ENCODE measurements around the gene ZNF304. TPM values are rescaled to one million over a fixed set of nuclear protein-coding genes. Genes with fewer than 3 reads are reported as not detected.

ZNF304 gene
- total RNA-seq, 1 experiment from 2014 or later = 11.4 TPM

- Histone ChIP-seq H4K20me1 (ENCODE audit: insufficient read depth) (no peaks in the 10 kb centered on the region), H2AFZ (no peak overlapping the region), H3K9me2 (ENCODE audit: insufficient read depth) (no peaks in the 10 kb centered on the region), H3K4me3 (no peak overlapping the region), H3K9me3 (ENCODE audit: insufficient read depth, low read depth) (peaks cover 5% of the 10 kb centered on the region), H3K27me3 (ENCODE audit: insufficient read depth, low read depth) (no peaks in the 10 kb centered on the region), H3K4me1 (replicated peaks; ENCODE audit: insufficient read depth) (no peaks in the 10 kb centered on the region), H3F3A (ENCODE audit: insufficient read depth, low read depth) (no peaks in the 10 kb centered on the region), H3K79me2 (ENCODE audit: low read depth) (no peaks in the 10 kb centered on the region), H3K27ac (no peak overlapping the region), H3K36me3 (ENCODE audit: low read depth) (peaks cover 12% of the 10 kb centered on the region), H3K4me2 (no peak overlapping the region)
- CTCF ChIA-PET = no interaction called here
- intact Hi-C loops (cut with micrococcal nuclease; ENCODE audit: unreplicated experiment) = no loop called here
- BruUV-seq (replicated peaks) = no TSS peak
- DNase-seq = no peak
- TF ChIP-seq EZH2 (IDR thresholded peaks at IDR 0.05; ENCODE audit: low read depth) = no peak
- TF ChIP-seq CTCF (conservative IDR thresholded peaks at IDR 0.05) = no peak
- POLR2A ChIA-PET (ENCODE audit: unreplicated experiment) = no interaction called here
Observed at GRCh38 chr19:57403737-57404563, 52.9 kb downstream of the ZNF304 start.

- no peaks in the 10 kb centered on the region for H3K27me3 ChIP-seq (ENCODE audit: insufficient read depth, low read depth)
- no peak overlapping the region for H3K4me2 ChIP-seq
- peak; percentile 61 to 69 for DNase-seq
- no TSS peak for BruUV-seq (replicated peaks)
- H3K4me1 ChIP-seq (replicated peaks; ENCODE audit: insufficient read depth) = 0 out of 2 replicates have a peak, but pooled peaks cover 4% of the 10 kb centered on the region
- no peaks in the 10 kb centered on the region; the same call in 1 of the 2 replicates for H3K9me3 ChIP-seq (ENCODE audit: insufficient read depth, low read depth)
- H2AFZ ChIP-seq = no peak overlapping the region
- no peak for TF ChIP-seq EZH2 (IDR thresholded peaks at IDR 0.05; ENCODE audit: low read depth)
- peak; percentile 88 for TF ChIP-seq CTCF (conservative IDR thresholded peaks at IDR 0.05)
- intact Hi-C loops (cut with micrococcal nuclease; ENCODE audit: unreplicated experiment) = loop anchor here (1.0 to 5.0 kb wide), 2 partner anchors 616 to 749 kb away; no protein-coding TSS in a partner anchor
- peaks cover 5% of the 10 kb centered on the region for H3K79me2 ChIP-seq (ENCODE audit: low read depth)
- H3K27ac ChIP-seq = no peak overlapping the region
- H3K36me3 ChIP-seq (ENCODE audit: low read depth) = no peaks in the 10 kb centered on the region
- H3K4me3 ChIP-seq = no peak overlapping the region
- CTCF ChIA-PET = interaction anchor here (0.7 kb wide), 1 partner anchor 693 kb away, joined by 3 read pairs; no protein-coding TSS in a partner anchor
- no peaks in the 10 kb centered on the region for H3K9me2 ChIP-seq (ENCODE audit: insufficient read depth)
- H4K20me1 ChIP-seq (ENCODE audit: insufficient read depth) = no peaks in the 10 kb centered on the region
- no peaks in the 10 kb centered on the region for H3F3A ChIP-seq (ENCODE audit: insufficient read depth, low read depth)
- POLR2A ChIA-PET (ENCODE audit: unreplicated experiment) = interaction anchor here (0.7 kb wide), 2 partner anchors 20 to 117 kb away, joined by 3 read pairs; no protein-coding TSS in a partner anchor
Observed at GRCh38 chr19:57406516-57407123, 55.5 kb downstream of the ZNF304 start.

Other genes with a start within 250 kb of the ZNF304 start
- not detected in 2 replicates for gene USP29, start 231.3 kb upstream of the ZNF304 start, total RNA-seq (2021)
- gene ZIM3, start 206.1 kb upstream of the ZNF304 start, total RNA-seq (2021) = not detected in 2 replicates
- not detected in 2 replicates for gene DUXA, start 183.8 kb upstream of the ZNF304 start, total RNA-seq (2021)
- gene ZNF264, start 159.8 kb upstream of the ZNF304 start, total RNA-seq (2021) = 30.6 and 51.6 TPM in 2 replicates
- gene AURKC, start 120.2 kb upstream of the ZNF304 start, total RNA-seq (2021) = 0.55 and 3.9 TPM in 2 replicates
- gene ZNF805, start 110.6 kb upstream of the ZNF304 start, total RNA-seq (2021) = 13.5 and 19.8 TPM in 2 replicates
- 84.0 and 94.2 TPM in 2 replicates for gene ZNF460, start 70.8 kb upstream of the ZNF304 start, total RNA-seq (2021)
- gene ZNF543, start 30.8 kb upstream of the ZNF304 start, total RNA-seq (2021) = 8.9 and 9.5 TPM in 2 replicates
- 14.1 and 15.3 TPM in 2 replicates for gene TRAPPC2B, start 12.3 kb downstream of the ZNF304 start, total RNA-seq (2021)
- 3.1 and 6.0 TPM in 2 replicates for gene ZNF547, start 12.3 kb downstream of the ZNF304 start, total RNA-seq (2021)
- 18.0 and 18.2 TPM in 2 replicates for gene ZNF548, start 38.6 kb downstream of the ZNF304 start, total RNA-seq (2021)
- gene ZNF17, start 59.9 kb downstream of the ZNF304 start, total RNA-seq (2021) = 10.5 TPM in 2 replicates
- 17.9 and 19.4 TPM in 2 replicates for gene ZNF749, start 84.1 kb downstream of the ZNF304 start, total RNA-seq (2021)
- 0.70 and 0.98 TPM in 2 replicates for gene VN1R1, start 105.9 kb downstream of the ZNF304 start, total RNA-seq (2021)
- gene ZNF772, start 126.3 kb downstream of the ZNF304 start, total RNA-seq (2021) = 8.3 and 9.1 TPM in 2 replicates
- gene ZNF419, start 136.5 kb downstream of the ZNF304 start, total RNA-seq (2021) = 12.9 and 15.2 TPM in 2 replicates
- gene ZNF773, start 148.7 kb downstream of the ZNF304 start, total RNA-seq (2021) = 12.1 and 14.0 TPM in 2 replicates
- 5.2 and 6.5 TPM in 2 replicates for gene ZNF549, start 176.1 kb downstream of the ZNF304 start, total RNA-seq (2021)
- gene ZNF550, start 208.6 kb downstream of the ZNF304 start, total RNA-seq (2021) = 18.2 and 19.8 TPM in 2 replicates
- 4.8 and 5.6 TPM in 2 replicates for gene ZNF416, start 227.6 kb downstream of the ZNF304 start, total RNA-seq (2021)
- 2.2 TPM in 2 replicates for gene ZIK1, start 232.9 kb downstream of the ZNF304 start, total RNA-seq (2021)
- gene ZNF530, start 248.6 kb downstream of the ZNF304 start, total RNA-seq (2021) = 9.5 and 10.5 TPM in 2 replicates